HG02763 (cell line): ENCODE results near the gene FN3KRP.
"Not testable (repeated sequence)": the region's sequence is repeated elsewhere in the genome, so short reads cannot be mapped to it uniquely, and the experiment has no call there.

Source experiments
- ATAC-seq: cut with Tn5 transposase; IDR thresholded peaks from one replicate; pipeline ENCODE4 v1.9.1; 2021; ENCODE audit warnings: mild to moderate bottlenecking, moderate library complexity; ENCODE audit not compliant: unreplicated experiment

The FN3KRP gene

GRCh38 chr17:82737967-82738877, 21.7 kb downstream of the FN3KRP start:
- ATAC-seq, result no peak

GRCh38 chr17:82740906-82741759, 24.6 kb downstream of the FN3KRP start:
- ATAC-seq, result no peak

GRCh38 chr17:82743344-82744219, 27.1 kb downstream of the FN3KRP start:
- ATAC-seq, result no peak

GRCh38 chr17:82744736-82745135, 28.2 kb downstream of the FN3KRP start:
- ATAC-seq, result not testable (repeated sequence)

- ATAC-seq, result no peak
These were observed 29.0 kb downstream of the FN3KRP start for GRCh38 chr17:82745524-82745923.

- ATAC-seq, result no peak
These were observed 32.2 kb downstream of the FN3KRP start for GRCh38 chr17:82748756-82749155.

- no peak for ATAC-seq
These were observed 33.9 kb downstream of the FN3KRP start for GRCh38 chr17:82750241-82750908.

- ATAC-seq, result peak; percentile 20
These were observed 34.7 kb downstream of the FN3KRP start for GRCh38 chr17:82751171-82751570.

GRCh38 chr17:82751571-82752370, 35.3 kb downstream of the FN3KRP start, which contains the start of gene TBCD:
Gene TBCD, plus strand, starts transcription at chr17:82752065. Its CDS starts 129 bp downstream, at chr17:82752194.
- ATAC-seq, result peak; percentile 69

- no peak for ATAC-seq
These were observed 36.1 kb downstream of the FN3KRP start for GRCh38 chr17:82752371-82753200.

- no peak for ATAC-seq
These were observed 36.6 kb downstream of the FN3KRP start for GRCh38 chr17:82753201-82753464.

- no peak for ATAC-seq
These were observed 38.0 kb downstream of the FN3KRP start for GRCh38 chr17:82754297-82755208.

GRCh38 chr17:82756166-82756565, 39.7 kb downstream of the FN3KRP start:
- ATAC-seq, result no peak

GRCh38 chr17:82765371-82765770, 48.9 kb downstream of the FN3KRP start:
- no peak for ATAC-seq

- ATAC-seq, result no peak
These were observed 50.7 kb downstream of the FN3KRP start for GRCh38 chr17:82767041-82767754.

- no peak for ATAC-seq
These were observed 52.5 kb downstream of the FN3KRP start for GRCh38 chr17:82769041-82769440.

- no peak for ATAC-seq
These were observed 55.5 kb downstream of the FN3KRP start for GRCh38 chr17:82772026-82772425.
